ENCODE measurements around the gene TUT4.

Gene TUT4

DNA sequence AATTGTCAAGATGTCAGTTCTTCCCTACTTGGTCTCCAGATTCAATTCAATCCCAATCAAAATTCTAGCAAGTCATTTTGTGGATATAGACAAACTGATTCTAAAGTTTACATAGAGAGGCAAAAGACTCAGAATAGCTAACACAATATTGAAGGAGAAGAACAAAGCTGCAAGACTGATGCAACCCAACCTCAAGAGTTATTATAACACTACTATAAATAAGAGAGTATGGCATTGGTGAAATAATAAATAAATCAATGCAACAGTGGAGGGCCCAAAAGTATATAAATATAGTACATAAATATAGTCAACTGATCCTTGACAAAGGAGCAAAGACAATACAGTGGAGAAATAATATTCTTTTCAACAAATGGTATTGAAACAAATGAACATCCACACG lies 98.8 kb downstream of the TUT4 start:
- TF ChIP-seq, protein P1, sequence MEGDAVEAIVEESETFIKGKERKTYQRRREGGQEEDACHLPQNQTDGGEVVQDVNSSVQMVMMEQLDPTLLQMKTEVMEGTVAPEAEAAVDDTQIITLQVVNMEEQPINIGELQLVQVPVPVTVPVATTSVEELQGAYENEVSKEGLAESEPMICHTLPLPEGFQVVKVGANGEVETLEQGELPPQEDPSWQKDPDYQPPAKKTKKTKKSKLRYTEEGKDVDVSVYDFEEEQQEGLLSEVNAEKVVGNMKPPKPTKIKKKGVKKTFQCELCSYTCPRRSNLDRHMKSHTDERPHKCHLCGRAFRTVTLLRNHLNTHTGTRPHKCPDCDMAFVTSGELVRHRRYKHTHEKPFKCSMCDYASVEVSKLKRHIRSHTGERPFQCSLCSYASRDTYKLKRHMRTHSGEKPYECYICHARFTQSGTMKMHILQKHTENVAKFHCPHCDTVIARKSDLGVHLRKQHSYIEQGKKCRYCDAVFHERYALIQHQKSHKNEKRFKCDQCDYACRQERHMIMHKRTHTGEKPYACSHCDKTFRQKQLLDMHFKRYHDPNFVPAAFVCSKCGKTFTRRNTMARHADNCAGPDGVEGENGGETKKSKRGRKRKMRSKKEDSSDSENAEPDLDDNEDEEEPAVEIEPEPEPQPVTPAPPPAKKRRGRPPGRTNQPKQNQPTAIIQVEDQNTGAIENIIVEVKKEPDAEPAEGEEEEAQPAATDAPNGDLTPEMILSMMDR (IDR thresholded peaks at IDR 0.05; ENCODE audit: low read depth, low read length) = no peak
- no peak for DNase-seq (ENCODE audit: extremely low read depth, low read depth)

DNA sequence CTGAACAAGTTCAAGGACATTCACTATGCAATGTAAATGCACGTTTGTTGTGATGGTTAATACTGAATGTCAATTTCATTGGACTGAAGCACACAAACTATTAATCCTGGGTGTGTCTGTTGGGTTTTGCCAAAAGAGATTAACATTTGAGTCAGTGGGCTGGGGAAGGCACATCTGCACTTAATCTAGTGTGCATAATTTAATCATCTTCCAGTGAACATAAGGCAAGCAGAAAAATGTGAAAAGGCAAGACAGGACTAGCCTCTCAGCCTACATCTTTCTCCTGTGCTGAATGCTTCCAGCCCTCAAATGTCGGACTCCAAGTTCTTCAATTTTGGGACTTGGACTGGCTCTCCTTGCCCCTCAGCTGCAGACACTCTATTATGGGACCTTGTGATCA lies 108.4 kb downstream of the TUT4 start:
- TF ChIP-seq, protein P1 (IDR thresholded peaks at IDR 0.05; ENCODE audit: low read depth, low read length) = no peak
- no peak for DNase-seq (ENCODE audit: extremely low read depth, low read depth)

DNA sequence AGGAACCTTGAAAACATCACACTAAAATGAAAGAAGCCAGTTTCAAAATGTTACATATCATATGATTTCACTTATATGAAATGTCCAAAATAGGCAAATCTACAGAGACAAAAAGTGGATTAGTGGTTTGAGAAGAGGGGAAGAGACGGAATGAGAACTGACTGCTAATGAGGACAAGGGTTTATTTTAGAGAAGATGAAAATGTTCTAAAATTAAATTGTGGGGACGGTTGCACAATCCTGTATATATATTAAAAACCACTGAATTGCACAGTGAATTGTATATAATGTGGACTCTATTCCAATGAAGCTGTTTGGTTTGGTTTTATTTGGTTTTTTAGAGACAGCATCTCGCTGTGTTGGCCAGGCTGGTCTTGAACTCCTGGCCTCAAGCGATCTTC lies 112.9 kb downstream of the TUT4 start:
- no peak for DNase-seq (ENCODE audit: extremely low read depth, low read depth)
- TF ChIP-seq, protein P1 (IDR thresholded peaks at IDR 0.05; ENCODE audit: low read depth, low read length) = no peak

DNA sequence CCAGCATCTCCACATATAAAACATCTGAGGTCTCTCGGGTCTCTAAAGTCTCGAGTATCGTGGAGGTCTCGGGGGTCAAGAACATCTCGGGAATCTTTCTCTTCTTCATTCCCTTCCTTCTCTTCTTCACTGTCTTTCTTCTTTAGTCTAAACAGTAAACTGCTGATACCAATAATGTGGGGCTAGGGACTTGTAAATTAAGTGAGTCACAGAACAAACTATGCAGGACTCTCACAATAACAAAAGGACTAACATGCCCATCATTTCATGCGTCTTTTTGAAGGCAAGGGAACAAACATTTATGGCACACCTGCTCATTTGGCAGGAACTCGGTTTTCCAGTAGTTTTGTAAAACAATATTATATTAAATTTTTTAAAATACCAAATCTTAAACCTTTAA lies 116.1 kb downstream of the TUT4 start:
- no peak for DNase-seq (ENCODE audit: extremely low read depth, low read depth)
- TF ChIP-seq, protein P1 (IDR thresholded peaks at IDR 0.05; ENCODE audit: low read depth, low read length) = no peak

DNA sequence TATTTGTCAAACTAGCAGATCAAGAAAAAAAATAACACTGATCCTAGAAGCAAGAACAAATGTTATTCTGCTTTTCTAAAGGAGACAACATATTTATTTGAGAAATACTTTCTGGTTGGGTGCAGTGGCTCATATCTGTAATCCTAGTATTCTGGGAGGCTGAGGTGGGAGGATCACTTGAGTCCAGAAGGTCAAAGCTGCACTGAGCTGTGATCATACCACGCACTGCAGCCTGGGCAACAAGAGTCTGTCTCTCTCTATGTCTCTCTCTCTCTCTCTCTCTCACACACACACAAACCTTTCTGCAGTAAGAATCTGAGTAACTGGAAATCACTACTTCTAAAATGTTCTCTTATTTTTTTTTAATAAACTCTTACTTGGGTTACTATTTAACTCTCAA lies 117.2 kb downstream of the TUT4 start:
- DNase-seq (ENCODE audit: extremely low read depth, low read depth) = no peak
- TF ChIP-seq, protein P1 (IDR thresholded peaks at IDR 0.05; ENCODE audit: low read depth, low read length) = no peak

DNA sequence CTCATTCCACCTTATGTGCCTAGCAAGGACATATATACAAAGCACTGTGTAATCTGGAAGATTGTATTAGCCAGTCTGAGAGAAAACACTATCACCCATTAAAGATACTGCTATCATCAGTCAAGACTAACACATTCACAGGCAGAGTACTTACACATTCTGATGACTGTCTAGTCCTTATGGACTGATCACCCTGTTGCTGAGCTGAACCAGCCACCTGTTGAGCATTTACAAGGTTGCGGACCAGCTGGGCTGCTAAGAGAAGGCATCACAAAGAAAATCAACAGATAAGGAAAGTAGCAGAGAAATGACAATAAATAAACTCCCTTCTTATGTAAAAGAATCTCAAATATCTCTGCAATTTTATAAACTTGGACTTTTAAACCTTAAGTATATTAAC lies 117.7 kb downstream of the TUT4 start:
- DNase-seq (ENCODE audit: extremely low read depth, low read depth) = no peak
- TF ChIP-seq, protein P1 (IDR thresholded peaks at IDR 0.05; ENCODE audit: low read depth, low read length) = no peak

DNA sequence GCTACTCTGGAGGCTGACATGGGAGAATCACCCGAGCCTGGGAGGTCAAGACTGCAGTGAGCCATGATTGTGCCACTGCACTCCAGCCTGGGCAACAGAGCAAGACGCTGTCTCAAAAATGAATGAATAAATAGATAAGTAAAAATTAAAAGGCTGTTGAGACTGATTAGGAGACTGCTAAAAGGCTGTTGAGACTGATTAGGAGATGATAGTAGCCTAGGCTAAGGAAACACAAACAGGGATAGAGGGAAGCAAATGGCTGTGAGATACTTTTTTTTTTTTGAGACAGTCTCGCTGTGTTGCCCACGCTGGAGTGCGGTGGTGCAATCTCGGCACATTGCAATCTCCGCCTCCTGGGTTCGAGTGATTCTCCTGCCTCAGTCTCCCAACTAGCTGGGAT lies 120.1 kb downstream of the TUT4 start:
- no peak for DNase-seq (ENCODE audit: extremely low read depth, low read depth)
- TF ChIP-seq, protein P1 (IDR thresholded peaks at IDR 0.05; ENCODE audit: low read depth, low read length) = no peak

All from AG09319 (cell line).